ENCODE data around the gene STK35.
"Not testable (repeated sequence)": the region's sequence is repeated elsewhere in the genome, so short reads cannot be mapped to it uniquely, and the experiment has no call there.

Gene STK35

DNA sequence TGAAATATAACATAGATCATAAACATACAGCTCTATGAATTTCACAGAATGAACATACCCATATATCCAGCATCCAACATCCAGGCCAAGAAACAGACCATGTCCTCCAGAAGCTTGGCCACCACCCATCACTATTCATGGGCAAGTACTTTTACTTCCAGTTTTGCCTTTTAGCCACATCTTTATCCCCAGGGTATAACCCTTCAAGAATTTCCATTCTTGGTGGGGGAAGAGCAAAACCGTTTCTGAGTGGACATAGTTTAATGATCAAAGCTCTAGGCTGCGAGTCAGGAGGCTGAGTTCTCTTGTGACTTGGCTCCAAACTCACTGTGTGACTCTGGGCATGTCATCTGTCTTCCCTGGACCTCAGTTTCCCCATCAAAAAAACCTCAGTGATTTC is 78.3 kb downstream of the STK35 start:
- TF ChIP-seq, protein P1, sequence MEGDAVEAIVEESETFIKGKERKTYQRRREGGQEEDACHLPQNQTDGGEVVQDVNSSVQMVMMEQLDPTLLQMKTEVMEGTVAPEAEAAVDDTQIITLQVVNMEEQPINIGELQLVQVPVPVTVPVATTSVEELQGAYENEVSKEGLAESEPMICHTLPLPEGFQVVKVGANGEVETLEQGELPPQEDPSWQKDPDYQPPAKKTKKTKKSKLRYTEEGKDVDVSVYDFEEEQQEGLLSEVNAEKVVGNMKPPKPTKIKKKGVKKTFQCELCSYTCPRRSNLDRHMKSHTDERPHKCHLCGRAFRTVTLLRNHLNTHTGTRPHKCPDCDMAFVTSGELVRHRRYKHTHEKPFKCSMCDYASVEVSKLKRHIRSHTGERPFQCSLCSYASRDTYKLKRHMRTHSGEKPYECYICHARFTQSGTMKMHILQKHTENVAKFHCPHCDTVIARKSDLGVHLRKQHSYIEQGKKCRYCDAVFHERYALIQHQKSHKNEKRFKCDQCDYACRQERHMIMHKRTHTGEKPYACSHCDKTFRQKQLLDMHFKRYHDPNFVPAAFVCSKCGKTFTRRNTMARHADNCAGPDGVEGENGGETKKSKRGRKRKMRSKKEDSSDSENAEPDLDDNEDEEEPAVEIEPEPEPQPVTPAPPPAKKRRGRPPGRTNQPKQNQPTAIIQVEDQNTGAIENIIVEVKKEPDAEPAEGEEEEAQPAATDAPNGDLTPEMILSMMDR (IDR thresholded peaks at IDR 0.05; ENCODE audit: insufficient read depth, missing control alignments) = no peak
- DNase-seq (ENCODE audit: insufficient read length, low spot score) (no peak), FAIRE-seq (no peak)

DNA sequence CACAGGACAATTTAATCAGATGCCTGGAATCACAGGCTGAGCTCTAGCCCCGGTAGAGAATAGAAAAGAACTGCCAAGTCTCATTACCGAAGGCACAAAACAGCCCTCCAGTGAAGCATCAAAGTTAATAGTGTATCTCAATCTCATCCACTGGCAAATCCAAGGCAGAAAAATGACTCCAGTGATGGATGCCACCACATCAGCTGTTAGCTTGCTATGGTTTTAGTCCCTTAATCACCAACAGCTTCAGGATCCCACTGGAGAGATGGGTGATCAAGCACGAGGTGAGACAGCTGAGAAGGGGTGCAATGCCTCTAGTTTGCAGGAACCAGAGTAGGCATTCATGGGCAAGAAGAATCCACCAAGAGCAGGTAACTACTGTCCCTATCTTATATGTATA is 81.8 kb downstream of the STK35 start:
- no peak for DNase-seq (ENCODE audit: insufficient read length, low spot score)
- FAIRE-seq = no peak
- TF ChIP-seq, protein P1 (IDR thresholded peaks at IDR 0.05; ENCODE audit: insufficient read depth, missing control alignments) = no peak

GRCh38 chr20:2184933-2185332 is 83.3 kb downstream of the STK35 start:
- not testable (repeated sequence) for FAIRE-seq; DNase-seq (ENCODE audit: insufficient read length, low spot score)

- no peak for DNase-seq (ENCODE audit: insufficient read length, low spot score)
- no peak for FAIRE-seq
- TF ChIP-seq, protein P1 (IDR thresholded peaks at IDR 0.05; ENCODE audit: insufficient read depth, missing control alignments) = no peak
Measured at GRCh38 chr20:2195614-2196013, 94.0 kb downstream of the STK35 start.

DNA sequence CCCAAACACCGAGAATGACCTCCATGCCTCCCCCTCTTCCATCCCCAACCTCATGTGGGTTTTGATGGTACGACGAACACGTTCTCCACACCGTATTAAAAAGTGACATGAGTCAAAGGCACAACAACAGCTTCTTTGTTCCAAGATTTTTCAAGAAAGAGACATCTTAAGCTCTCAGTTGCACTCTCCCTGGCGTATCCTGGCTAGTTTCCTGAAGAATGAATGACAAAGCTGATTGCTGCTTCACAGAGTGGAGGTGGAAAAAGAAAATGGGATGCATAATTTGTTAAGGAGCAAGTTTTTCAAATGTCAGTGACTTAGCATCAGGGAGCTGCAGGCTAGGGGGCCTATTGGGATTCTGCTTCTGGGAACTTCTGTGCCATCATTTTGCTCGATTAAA is 95.5 kb downstream of the STK35 start:
- TF ChIP-seq, protein P1 (IDR thresholded peaks at IDR 0.05; ENCODE audit: insufficient read depth, missing control alignments) = no peak
- no peak for FAIRE-seq
- no peak for DNase-seq (ENCODE audit: insufficient read length, low spot score)

Data from D721Med (cell line).